Inflammatory macrophage treated with lipopolysaccharide for 4 hours (primary cell): ENCODE measurements around the gene BHLHE23.

ENCODE experiments used
- DNase-seq: peaks from one replicate; pipeline ENCODE4 v3.0.0-alpha.2; 2020

BHLHE23 gene

DNA sequence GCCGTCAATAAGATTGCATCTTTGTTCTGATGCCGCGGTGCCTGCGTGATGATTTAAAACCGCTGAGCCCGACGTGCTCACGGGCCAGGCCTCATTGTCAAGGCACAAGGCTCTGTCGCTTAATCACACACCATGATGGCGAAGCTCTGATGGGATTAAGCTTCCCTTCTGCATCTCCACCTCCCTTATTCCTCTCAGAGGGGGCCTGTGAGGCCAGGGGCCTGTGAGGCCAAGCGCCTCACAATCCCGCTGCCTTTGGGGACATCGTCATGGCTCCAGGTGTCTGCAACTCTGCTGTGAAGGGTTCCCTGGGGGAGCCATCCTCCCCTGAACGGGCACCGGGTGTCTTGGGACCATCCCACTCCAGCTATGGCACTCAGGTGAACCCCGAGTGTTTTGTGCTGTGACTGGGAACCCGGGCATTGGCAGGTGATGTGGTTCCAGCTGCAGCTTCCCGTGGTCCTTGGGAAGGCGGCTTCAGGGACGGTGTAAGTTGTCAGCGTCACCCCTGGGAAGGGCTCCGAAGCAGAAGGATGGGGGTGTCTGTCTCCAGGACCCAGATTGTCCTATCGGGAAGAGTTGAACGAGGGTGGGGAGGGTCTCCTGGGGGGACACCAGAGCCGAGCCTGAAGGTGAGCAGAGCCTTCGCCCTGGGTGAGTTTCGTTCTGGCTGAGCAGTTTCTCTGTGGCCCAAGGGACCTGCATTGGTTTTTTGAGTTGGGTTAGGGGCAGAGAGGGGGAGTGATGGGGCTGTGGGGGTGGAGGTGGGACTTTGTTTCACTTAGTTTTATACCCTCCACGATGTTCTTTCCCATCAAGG lies 18.0 kb upstream of the BHLHE23 start:
- DNase-seq: no peak

DNA sequence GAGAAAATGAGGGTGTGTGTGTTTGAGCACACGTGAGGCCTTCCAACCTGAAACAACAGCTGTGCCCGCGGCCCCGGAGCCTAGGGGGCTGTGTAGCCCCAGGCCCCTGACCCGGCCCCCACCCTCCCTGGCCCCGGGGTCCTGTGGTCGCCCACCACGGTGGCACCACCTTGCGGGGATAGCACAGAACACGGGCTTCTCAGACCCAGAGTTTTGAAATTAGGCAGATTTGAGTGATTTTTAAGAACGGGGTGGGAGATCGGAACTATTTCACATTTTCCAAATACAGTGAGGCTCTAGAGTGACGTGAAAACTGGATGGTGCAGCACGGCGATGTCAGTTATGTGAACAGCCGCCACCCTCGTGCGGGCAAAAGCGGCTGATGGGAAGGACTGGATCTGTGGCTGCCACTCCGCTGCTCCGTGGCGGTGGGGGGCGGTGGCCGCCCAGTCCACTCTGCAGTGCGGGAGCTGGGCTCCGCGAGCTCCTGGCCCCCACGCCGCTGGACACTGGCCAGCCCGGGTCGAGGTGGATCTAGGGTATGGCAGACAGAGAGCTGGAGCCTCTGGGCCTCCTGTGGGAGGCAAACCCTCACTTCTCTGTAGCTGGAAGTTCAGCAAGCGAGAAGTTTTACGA lies 17.3 kb upstream of the BHLHE23 start:
- no peak for DNase-seq

DNA sequence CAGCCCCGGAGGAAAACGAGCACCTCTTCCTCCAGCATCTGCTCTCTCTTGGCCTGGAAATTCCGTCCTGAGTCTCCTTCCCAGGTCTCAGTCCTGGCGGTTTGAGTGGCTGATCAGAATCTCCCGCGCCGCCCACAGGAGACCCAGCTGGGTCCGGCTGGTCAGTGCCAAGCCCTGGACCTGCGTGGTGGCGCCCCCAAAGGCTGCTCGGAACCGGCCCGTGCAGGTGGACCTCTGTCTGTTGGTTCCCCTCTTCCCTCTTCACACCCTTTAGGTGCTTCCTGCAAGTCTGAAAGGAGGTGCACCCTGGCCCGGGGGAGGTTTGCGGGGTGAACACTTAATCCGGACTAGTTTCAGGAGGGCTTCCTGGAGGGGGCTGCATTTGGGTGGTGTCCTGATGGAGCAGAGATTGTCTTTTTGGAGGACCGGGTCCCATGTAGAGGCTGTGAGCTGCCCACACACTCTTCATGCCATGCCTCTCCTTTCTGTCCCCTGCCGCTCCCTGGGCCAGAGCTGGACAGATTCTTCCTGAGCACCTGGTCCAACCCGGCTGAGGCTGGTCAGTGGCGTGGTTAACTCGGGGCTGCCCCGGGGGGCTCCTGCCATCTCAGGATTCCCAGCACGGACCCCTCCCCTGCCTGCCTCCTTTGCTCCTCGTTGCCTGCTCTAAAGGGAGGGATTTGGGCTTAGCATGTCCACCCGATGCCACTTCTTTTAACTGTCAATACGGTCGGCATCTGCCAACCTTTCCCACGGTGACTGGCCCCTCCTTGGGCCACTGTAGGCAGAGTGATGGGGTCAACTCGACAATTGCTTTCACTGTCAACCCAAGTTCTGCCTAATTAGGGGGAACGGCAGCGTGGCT lies 16.5 kb upstream of the BHLHE23 start:
- no peak for DNase-seq

DNA sequence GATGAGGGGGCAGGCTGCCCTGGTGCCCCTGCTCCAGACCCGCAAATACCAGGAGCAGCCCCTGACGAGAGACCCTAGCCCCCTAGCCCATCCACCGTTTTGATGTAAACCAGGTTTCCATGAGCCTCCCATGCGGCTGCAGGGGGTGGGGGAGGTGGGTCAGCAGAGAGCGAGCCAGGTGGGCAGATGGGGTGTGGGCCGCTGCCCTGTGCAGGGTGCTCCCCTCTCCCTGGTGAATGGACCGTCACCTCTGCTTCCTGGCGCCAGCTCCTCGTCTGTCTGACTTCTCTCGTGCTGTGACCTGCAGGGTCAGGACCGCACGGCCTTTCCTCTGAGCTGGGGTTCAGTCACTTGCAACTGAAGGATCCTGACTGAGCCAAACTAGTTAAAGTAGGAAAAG lies 15.7 kb upstream of the BHLHE23 start:
- DNase-seq: no peak

DNA sequence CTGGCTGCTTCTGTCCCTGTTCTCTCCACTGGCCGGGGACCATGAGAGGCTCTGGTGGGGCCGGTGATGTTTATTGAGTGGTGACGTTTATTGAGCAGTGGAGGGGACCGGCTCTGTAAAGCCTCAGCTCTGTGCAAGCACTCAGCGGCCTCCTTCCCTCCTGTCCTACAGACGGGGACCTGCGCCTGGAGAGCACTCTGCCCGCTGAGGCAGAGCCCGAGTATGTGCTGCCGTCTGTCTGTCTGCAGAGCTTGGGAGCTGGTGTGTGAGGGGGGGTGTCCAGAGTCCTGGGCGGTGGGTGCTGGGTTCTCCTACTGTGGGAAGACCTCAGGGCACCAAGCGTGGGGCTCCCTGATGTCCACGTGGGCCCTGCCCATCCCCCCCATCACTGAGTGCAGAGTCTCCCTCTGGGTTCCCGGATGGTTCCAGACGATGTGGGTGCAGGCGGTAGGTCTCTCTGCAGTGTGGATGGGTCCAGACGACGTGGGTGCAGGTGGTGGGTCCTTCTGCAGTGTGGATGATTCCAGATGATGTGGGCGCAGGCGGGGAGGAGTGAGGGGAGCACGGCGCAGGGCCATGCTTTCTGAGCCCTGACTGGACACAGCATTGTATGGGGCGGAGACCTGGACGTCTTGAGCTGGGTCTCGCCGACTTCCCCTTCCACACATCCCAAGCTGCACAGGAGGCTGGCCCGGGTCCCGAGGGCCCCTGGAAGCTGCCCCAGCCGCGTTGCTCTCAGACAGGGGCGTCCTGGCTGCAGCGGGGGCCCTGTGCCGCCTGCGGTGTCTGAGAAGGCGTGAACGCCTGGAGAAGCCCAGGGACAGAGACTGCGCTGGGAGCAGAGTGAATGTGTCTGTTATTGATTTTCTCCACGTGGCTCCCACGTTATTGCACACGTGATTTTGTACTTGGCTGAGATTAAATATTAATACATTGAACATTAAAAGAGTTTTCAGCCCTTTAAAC lies 14.9 kb upstream of the BHLHE23 start:
- DNase-seq: no peak

DNA sequence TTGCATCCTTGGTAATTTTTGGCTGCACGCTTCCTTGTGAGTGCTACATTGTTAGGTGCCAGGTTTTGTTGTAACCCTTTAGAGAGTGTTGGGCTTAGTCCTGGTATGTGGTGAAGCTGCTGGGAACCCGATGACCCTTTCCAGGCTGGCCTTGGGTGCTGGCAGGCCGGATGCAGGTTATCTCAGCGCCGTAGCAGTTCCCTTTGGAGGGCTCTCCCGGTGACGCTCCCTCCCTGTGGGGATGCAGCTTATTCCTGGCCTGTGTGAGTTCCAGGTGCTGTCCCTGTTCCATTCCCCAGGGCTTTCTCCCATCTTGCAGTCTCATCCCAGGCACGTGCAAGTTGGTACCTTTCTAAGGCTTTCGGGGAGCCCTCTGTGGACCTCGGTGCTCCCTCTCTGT lies 13.9 kb upstream of the BHLHE23 start:
- DNase-seq: no peak

DNA sequence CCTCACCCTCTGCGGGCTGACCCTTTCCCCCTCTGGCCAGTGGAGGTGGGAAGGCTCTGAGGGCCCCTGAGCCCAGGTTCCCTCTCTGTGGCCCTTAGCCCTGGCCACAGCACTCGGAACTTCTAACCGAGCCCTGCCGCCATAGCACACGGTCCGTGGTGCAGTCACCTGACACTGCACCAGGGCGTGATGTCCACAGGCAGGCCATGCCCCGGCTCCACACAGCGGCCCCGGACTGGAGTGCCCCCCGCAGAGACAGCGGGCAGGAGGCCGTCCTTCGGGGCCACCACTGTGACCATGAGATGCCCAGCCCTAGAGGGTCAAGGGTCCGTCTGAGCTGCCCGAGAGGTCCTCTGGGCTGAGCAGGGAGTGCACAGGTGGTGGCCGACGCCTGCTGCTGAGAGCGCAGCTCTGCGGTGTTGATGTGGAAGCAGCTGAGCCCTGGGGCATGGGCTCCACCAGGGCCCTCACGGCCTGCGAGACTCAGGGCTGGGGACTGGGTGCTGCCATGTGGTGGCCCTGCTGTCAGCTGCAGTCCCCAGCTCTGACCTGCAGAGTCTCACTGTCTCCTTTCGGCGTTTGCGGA lies 11.2 kb upstream of the BHLHE23 start:
- DNase-seq: no peak

DNA sequence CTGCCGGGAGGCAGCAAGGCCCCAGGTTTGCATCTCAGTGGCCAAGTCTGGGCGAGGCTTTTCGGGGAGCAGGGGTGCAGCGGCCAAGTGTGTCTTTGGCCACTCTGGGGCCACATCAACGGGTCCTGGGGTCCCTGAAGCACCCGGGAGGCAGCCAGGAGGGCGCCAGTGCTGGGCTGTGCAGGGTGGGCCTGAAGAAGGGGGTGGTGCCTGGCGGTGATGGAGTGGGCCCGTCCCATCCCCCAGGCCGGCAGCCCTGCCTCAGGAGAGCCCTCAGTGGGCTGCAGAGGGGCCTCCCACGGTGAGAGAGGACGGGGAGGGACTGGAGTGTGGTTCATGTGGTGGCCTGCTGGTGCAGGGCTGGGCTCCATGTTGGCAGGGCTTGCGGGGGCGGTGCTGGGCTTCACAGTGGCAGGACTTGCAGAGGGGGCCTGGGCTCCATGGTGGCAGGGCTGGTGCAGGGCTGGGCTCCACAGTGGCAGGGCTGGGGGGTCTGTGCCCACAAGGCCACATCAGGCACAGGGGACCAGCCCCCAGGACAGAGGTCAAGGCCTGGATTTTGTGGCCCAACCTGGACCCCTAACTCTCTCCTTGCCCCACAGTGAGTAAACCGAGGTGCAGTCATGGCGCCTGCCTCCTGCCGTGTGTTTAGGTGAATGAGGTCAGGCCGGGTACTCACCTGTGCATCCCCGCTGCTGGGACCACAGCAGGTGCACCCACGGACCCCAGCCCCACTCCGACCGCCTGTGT lies 10.5 kb upstream of the BHLHE23 start:
- no peak for DNase-seq

DNA sequence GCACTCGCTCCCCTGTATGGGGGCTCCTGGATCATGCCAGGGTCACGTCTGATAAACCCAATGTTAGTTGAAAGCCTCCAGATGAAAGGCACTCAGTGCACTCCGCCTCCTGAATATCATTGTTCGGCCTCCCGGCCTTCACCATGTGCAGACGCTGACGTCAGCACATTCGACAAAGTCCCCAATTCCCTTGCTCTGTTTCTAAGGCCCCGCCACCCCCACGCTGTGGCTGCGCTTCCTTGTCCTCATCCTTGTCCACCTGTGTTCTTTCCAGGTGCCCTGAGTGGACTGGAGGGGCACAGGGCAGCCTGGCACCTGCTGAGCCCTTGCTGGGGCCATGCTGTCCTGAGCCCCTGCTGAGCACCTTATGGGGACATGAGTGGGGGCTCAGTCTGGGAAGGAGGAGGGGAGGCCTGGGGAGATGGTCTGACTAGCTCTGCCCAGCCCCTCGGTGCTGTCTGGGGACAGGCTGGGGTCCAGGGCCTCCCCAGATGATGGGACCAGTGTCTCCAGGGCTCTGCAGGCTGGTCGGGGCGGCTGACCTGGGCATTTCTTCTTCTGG lies 9.8 kb upstream of the BHLHE23 start:
- no peak for DNase-seq

DNA sequence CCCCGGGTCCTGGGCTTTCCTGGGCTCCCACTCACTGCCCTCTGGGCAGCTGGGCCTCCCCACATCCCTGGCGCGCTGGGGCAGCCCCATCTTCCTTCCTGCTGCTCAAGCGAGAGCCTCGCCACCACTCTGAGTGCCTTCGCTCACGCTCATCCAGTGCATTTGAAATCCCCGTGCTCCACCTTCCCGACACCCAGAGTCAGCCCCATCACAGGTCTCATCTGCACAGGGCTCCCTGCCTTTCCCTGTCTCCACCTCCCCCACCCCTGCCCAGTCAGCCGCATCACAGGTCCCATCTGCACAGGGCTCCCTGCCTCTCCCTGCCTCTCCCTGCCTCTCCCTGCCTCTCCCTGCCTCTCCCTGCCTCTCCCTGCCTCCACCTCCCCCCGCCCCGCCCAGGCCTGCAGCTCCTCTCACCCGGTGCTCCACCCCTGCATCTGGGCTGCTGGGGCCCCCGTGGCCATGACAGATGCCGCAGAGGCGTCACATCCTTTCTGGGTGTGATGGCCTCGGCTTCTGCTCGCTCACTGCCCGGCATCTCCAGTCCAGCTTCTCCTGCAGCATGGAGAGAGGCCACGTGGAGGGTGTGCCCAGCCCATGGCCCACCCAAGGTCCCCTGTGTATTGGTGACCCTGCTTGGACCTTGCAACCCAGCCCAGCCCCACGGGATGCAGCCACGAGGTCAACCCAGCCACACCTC lies 9.0 kb upstream of the BHLHE23 start:
- DNase-seq: no peak

DNA sequence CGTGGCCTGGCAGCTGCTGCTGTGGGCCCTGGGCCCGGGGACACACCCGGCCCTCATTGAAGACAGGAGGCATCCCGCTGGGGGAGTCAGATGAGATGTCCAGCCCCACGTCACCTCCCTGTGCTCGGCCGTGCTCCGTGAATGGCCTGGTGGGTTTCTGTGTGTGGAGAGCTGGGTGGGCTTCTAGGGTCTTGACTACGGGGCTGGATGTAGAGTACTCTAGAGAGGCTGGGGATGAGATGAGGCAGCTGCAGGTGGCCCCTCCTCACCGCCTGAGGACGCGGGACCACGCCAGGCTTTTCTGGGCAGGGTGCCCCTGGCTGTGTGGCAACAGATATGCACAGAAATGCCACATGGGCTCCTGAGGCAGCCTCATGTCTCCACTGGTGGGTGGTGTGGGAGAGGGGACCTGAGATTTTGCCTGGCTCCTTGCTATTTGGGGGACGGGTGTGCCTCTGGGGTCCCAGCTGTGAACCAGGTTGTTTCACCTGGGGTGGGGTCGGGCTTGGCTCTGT lies 8.4 kb upstream of the BHLHE23 start:
- no peak for DNase-seq

DNA sequence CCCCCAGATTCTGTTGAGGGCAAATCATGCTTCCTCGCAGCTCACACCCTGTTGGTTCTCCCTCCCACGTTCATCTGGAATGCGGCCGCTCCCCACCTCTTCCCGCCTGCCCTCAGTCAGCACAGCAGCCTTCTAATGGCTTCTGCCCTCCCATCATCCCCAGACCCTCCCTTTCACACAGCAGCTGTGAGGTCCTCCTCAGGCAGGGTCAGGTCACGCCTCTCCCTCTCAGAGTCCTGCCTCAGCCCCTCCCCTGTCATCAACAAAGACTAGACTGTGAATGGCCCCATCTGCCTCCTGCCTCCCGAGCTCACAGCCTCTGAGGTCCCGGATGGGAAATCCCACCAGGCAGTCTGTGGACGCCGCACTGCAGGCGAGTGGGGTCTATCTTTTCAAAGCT lies 7.9 kb upstream of the BHLHE23 start:
- no peak for DNase-seq

DNA sequence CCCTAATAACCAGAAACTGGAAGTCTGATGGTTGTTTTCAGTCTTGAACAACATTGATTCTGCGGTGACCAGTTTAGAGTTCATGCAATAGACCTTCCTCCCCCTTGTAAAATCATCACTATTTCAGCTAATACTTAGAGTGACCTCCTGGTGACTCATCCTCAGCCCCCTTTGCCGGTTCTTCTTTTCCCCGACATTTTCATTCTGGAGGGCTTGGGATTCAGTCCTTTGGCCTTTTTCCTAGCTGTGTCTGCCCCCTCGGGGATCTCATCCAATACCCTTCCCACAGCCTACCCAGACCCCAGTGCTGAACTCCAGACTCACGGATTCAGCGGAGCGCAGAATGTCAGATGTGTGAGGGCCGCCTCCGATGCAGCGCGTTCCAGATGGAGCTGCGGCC lies 7.5 kb upstream of the BHLHE23 start:
- DNase-seq: no peak

DNA sequence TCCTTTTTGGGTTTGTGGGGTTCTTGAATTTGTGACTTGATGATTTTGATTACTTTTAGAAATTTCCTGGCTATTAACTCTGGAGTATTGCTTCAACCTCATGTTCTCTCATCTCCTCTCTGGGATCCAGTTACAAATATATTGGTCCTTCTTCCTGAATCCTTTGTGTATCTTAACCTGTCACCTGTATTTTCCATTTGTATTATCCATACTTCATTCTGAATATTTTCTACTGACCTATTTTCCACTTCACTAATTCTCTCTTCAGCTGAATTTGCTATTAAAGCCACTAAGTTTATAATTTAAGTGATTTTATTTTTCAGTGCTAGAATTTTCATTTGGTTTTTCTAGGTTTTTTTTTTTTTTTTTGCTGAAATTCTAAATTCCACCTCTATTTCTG lies 6.4 kb upstream of the BHLHE23 start:
- DNase-seq: no peak

DNA sequence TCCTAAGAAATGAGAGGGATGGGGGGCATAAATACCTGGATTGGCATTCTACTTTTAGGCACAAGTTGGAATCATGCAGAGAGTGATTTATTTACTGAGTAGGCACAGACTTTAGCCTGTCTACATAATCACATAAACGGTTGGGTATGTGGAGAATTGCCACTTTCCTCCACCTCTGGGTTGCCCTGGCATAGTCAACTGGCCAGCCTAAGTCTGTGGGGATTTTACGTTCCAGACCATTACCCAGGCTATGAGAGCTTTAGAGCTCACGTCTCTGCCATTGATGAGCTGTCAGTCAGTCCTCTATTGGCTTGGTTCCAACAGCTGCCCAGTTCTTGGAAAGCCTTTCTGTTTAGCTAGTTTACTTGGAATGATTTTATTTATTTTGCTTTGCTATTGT lies 5.0 kb upstream of the BHLHE23 start:
- DNase-seq: no peak

DNA sequence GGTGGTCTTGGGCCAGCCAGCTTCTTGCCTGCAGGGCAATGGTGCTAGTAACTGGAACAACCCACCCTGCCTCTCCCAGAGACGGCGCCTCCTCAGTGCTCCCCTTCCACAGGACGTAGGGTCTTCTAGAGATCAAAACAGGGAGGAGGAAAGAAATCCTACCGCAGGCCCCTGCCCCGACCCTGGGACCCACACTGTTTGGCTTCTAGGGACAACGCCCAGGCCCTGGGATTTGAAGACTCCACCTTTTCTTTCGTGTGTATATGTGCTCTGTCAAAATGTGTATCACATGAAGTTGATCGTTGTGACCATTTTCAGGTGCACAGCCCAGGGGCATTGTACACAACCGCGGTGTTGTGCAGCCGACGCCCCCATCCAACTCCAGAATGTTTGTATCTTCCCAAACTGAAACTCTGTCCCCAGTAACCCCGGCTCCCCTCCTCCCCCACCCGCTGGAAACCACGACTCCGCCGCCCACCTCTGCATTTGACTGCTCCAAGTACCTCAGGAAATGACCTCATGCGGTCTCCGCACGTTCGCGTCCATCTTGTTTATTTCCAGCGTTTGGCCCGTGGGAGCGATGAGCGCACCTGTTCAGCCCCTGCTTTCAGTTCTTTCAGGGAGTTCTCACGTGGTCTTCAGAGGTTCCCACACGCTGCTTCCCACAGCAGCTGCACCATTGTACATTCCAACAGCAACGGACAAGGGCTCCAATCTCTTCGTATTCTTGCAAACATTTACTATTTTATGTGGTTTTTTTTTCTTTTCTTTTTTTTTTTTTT lies 3.4 kb upstream of the BHLHE23 start:
- peak; percentile 16 for DNase-seq

DNA sequence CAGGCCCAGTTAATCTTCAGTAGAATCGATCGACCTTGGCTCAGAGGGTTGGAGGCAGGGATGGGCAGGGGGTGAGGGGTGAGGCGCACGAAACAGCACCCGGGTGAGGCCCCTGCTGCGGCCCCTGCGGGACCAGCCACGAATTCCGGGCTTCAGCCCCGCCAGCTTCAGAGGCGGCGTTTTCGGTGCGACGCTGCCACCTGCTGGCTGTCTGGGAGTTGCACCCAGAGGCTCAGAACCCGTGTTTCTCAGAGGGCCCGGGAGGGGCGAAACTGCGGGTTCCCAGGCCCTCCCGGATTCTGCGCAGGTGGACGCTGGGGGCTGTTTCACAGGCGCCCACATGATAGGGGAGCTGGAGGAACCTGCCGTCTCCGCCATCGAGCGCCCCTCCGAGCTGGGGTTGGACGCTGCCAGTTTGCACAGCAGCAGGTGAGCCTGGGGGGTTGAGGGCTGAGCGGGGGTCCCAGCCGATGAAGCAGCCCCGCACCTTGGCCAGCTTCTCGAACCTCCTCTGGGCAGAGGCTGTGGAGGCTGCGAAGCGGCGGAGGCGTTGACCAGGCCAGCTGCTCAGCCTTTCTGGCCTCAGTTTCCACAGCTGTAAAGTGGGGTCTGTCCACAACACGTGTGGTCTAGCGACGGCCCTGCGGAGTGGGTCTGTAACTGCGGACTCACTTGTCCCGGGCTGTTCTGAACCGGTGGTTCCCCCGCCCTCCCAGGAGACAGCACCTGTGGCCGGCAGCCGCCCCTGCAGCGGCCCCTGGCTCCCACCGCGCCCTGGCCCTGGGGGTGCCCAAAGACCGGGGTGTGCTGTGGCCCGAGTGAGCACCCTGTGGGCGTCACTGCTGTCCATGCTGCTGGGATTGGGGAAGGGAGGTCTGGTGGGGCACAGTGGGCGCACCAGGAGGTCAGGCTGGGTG lies 2.5 kb upstream of the BHLHE23 start:
- DNase-seq: peak; percentile 64

DNA sequence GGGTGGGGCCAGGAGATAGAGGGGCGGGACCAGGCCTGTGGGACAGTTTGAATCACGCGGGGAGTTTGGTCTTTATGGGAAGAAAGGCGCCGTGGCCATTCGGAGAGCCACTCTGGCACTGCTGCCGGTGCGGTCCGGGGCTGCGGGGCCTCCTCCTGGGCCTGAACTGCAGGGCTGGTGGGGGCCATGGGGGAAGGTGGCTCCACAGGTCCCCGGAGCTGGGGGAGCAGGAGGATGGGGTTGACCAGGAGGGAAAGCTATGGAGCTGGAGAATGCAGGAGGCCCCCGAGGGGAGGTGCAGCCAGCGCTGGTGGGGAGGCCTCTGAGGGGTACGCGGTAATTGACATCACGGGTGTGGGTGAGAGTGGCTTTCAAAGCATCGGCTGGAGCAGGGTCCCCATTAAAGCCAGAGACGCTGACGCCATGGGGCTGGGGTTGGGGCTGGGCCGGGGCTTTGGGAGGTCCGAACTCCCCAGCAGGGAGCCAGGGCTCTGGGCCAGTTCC lies 1.8 kb upstream of the BHLHE23 start:
- no peak for DNase-seq
